Activated T-cell treated with anti-CD3 and anti-CD28 coated beads for 48 hours (primary cell): ENCODE data around the gene ERG.

Source experiments
- DNase-seq: peaks from one replicate; pipeline ENCODE4 v3.0.0-alpha.2; 2020; ENCODE audit warnings: low read depth

The ERG gene

GRCh38 chr21:38434913-38435533 is 63.3 kb downstream of the ERG start:
- DNase-seq: no peak

- no peak for DNase-seq
These were observed 64.8 kb downstream of the ERG start for GRCh38 chr21:38433471-38433870.

- no peak for DNase-seq
These were observed 67.8 kb downstream of the ERG start for GRCh38 chr21:38430401-38430984.

GRCh38 chr21:38429011-38429410 is 69.3 kb downstream of the ERG start:
- DNase-seq: no peak

- no peak for DNase-seq
These were observed 70.1 kb downstream of the ERG start for GRCh38 chr21:38428211-38428610.

- DNase-seq: no peak
These were observed 73.8 kb downstream of the ERG start for GRCh38 chr21:38424305-38425019.

- DNase-seq: no peak
These were observed 76.2 kb downstream of the ERG start for GRCh38 chr21:38422082-38422481.

- no peak for DNase-seq
These were observed 78.1 kb downstream of the ERG start for GRCh38 chr21:38420140-38420539.

- DNase-seq: no peak
These were observed 80.6 kb downstream of the ERG start for GRCh38 chr21:38417726-38418125.

- DNase-seq: no peak
These were observed 81.5 kb downstream of the ERG start for GRCh38 chr21:38416791-38417190.

- DNase-seq: no peak
These were observed 84.2 kb downstream of the ERG start for GRCh38 chr21:38413958-38414548.

- no peak for DNase-seq
These were observed 87.8 kb downstream of the ERG start for GRCh38 chr21:38410466-38410865.

GRCh38 chr21:38409907-38410306 is 88.4 kb downstream of the ERG start:
- DNase-seq: no peak

GRCh38 chr21:38404177-38404576 is 94.1 kb downstream of the ERG start:
- no peak for DNase-seq

GRCh38 chr21:38402795-38403194 is 95.5 kb downstream of the ERG start:
- no peak for DNase-seq

GRCh38 chr21:38402291-38402690 is 96.0 kb downstream of the ERG start:
- DNase-seq: no peak

- no peak for DNase-seq
These were observed 96.9 kb downstream of the ERG start for GRCh38 chr21:38401191-38401926.

GRCh38 chr21:38400195-38400919 is 97.9 kb downstream of the ERG start:
- DNase-seq: no peak

- DNase-seq: no peak
These were observed 99.2 kb downstream of the ERG start for GRCh38 chr21:38399103-38399502.

- DNase-seq: no peak
These were observed 102.0 kb downstream of the ERG start for GRCh38 chr21:38396325-38396724.

- DNase-seq: no peak
These were observed 102.7 kb downstream of the ERG start for GRCh38 chr21:38395581-38395980.

- no peak for DNase-seq
These were observed 105.6 kb downstream of the ERG start for GRCh38 chr21:38392661-38393060.
